Adrenal gland (tissue), 12 donors: ENCODE results near the gene DYNC1I1. TPM values are rescaled to one million over a fixed set of nuclear protein-coding genes. Genes with fewer than 3 reads are reported as not detected.

Experiments used
- DNase-seq, 7 donors: peaks; one replicate each; pipeline ENCODE4 v3.0.0-alpha.2; 2019 to 2020
- H3K27ac ChIP-seq, 5 donors: fragments of 200-600 bp; sonication (generic) in 4 of 5; 1 replicate in 3 of 5; 2 replicates in 2 of 5; pipeline versions ENCODE4 v1.5.1 to v1.8.0; 2016 to 2020; ENCODE audit warnings: mild to moderate bottlenecking in 1 of 5
- H3K27me3 ChIP-seq: fragments of 200-600 bp; 2 replicates; pipeline ENCODE4 v1.8.0; 2021
- H3K36me3 ChIP-seq, 2 donors: fragments of 200-600 bp; replicated peaks in 1 of 2; 1 replicate in 1 of 2; 2 replicates in 1 of 2; pipeline versions ENCODE4 v1.5.1 to v1.8.0; 2018 to 2022
- H3K4me1 ChIP-seq, 2 donors: fragments of 200-600 bp; replicated peaks in 1 of 2; 1 replicate in 1 of 2; 2 replicates in 1 of 2; pipeline versions ENCODE4 v1.5.1 to v1.8.0; 2018 to 2021
- H3K4me3 ChIP-seq, 4 donors: fragments of 200-600 bp; sonication (generic) in 3 of 4; one replicate each; pipeline ENCODE4 v1.5.1; 2016 to 2018
- H3K9me3 ChIP-seq, 3 donors: fragments of 200-600 bp; sonication (generic) in 1 of 3; replicated peaks in 1 of 3; 1 replicate in 2 of 3; 2 replicates in 1 of 3; pipeline versions ENCODE4 v1.5.1 to v1.8.0; 2016 to 2021
- POLR2A ChIP-seq, 2 donors: fragments of 450-650 bp; IDR thresholded peaks; one replicate each; pipeline ENCODE4 v1.6.1; 2017; ENCODE audit warnings: antibody characterized with exemption in 2 of 2, mild to moderate bottlenecking in 2 of 2, moderate library complexity in 1 of 2
- WGBS, 4 donors: extraction: QIAGEN DNeasy Blood & Tissue Kit in 2 of 4; methylation state at CpG; one replicate each; pipeline versions ENCODE4 v1.1.5 to v1.1.7; 2013 to 2017; 5-methylcytosine and 5-hydroxymethylcytosine counted together
- intact Hi-C, 2 donors: fragments of 100-400 bp; cut with DNase I; formaldehyde crosslinking; loops; one replicate each; pipeline versions ENCODE4 v1.14.1 to v1.15.0; 2022 to 2023
- polyA plus RNA-seq, 3 donors: library from polyadenylated mRNA; stranded (reverse); fragments of 200-250 nt in 2 of 3; fragments of 350-450 nt in 1 of 3; fragmentation: Illumina TruSeq in 1 of 3; extraction: RNeasy Lipid Tissue Mini Kit (QIAGEN cat#74804) in 1 of 3; gene quantifications; one replicate each; pipeline ENCODE4 v1.2.3, GENCODE V29; 2013 to 2014
- total RNA-seq, 9 donors: library from RNA; depleted of rRNA in 4 of 9; stranded (reverse); fragments of >200 nt in 4 of 9; fragments of 120-200 nt in 1 of 9; fragmentation: NEBNext Ultra II Directional in 1 of 9; extraction: Animal tissue kit (Norgen Biotek cat#: 25700) in 1 of 9; gene quantifications; one replicate each; pipeline versions ENCODE4 v1.1.0 to v1.2.4, GENCODE V29; 2013 to 2023
- TF ChIP-seq, protein P1 (sequence below), 6 experiments: fragments of 450-650 bp in 4 of 6; fragments of 200-600 bp in 2 of 6; sonication (generic) in 1 of 6; IDR thresholded peaks; 1 replicate in 5 of 6; 2 replicates in 1 of 6; pipeline versions ENCODE4 v1.5.1 to v1.8.0; 2016 to 2021; ENCODE audit warnings: antibody characterized with exemption in 6 of 6, mild to moderate bottlenecking in 2 of 6, moderate library complexity in 1 of 6
- donor health status: healthy with polysubstance abuse.
- donor health status: Bipolar disorder and iron deficiency.
- donor health status: DM: yes; HTN: yes; CAD: no.
- donor health status: DM: no; HTN: no; CAD: no.
- donor health status: DM: no; HTN: no; CAD: no.
- donor health status: DM: yes; HTN: yes; CAD: no.

Gene DYNC1I1
- total and polyA plus RNA-seq, 12 donors = 0.97 to 42.6 (median 8.2) TPM

DNA sequence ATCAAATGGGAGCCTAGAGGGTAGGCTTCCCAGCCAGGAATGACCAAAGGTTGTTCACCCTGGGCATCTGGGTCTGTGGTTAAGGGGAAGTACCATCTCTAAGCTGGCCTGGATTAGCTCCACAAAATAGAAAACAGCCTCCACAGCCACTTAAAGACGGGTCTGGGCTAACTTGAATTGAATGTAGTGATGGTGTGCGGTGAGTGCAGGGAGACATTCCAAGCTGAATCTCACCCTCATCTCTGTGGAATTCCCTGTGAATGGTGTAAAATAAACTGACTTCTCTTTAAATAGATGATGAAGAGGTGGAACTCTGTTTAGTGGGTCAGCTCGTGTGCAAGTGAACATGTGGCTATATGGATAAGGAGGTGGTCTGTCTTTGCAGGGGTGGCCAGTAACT is 251.0 kb downstream of the DYNC1I1 start:
- TF ChIP-seq, protein P1, sequence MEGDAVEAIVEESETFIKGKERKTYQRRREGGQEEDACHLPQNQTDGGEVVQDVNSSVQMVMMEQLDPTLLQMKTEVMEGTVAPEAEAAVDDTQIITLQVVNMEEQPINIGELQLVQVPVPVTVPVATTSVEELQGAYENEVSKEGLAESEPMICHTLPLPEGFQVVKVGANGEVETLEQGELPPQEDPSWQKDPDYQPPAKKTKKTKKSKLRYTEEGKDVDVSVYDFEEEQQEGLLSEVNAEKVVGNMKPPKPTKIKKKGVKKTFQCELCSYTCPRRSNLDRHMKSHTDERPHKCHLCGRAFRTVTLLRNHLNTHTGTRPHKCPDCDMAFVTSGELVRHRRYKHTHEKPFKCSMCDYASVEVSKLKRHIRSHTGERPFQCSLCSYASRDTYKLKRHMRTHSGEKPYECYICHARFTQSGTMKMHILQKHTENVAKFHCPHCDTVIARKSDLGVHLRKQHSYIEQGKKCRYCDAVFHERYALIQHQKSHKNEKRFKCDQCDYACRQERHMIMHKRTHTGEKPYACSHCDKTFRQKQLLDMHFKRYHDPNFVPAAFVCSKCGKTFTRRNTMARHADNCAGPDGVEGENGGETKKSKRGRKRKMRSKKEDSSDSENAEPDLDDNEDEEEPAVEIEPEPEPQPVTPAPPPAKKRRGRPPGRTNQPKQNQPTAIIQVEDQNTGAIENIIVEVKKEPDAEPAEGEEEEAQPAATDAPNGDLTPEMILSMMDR (IDR thresholded peaks at IDR 0.05) = no peak
- TF ChIP-seq POLR2A (IDR thresholded peaks at IDR 0.05) = no peak
- H3K36me3 ChIP-seq = no peaks in the 10 kb centered on the region
- intact Hi-C loops = no loop called here
- H3K27ac ChIP-seq = no peak overlapping the region
- H3K9me3 ChIP-seq = no peaks in the 10 kb centered on the region
- no peaks in the 10 kb centered on the region for H3K27me3 ChIP-seq
- DNase-seq = no peak
- H3K4me3 ChIP-seq = no peak overlapping the region
- 65 to 74% (median 70%) methylated on average over 3 of the region's 3 CpGs for WGBS, 4 donors
- no peaks in the 10 kb centered on the region for H3K4me1 ChIP-seq

DNA sequence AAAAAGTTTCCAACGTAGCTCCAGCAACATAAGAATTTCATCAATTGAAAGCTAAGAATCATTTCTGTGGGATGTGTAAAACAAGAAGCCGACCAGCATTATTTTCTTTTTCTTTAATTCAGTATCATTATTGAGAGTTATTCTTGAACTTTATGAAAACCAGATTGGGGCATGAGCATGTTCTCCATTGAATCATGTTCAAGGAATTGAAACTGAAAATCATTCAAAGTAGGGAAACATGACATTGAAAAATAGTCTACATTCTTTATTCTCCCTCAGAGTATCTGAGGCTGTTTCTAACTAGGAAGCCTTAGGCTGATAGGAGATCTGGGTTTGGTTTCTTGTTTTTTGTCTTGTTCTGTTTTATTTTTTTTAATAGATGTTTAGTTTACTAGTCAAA is 253.7 kb downstream of the DYNC1I1 start:
- TF ChIP-seq POLR2A (IDR thresholded peaks at IDR 0.05) = no peak
- TF ChIP-seq, protein P1 (IDR thresholded peaks at IDR 0.05) = no peak
- DNase-seq = no peak
- intact Hi-C loops = no loop called here
- Histone ChIP-seq H3K27ac (no peak overlapping the region), H3K4me3 (no peak overlapping the region), H3K4me1 (no peaks in the 10 kb centered on the region), H3K27me3 (no peaks in the 10 kb centered on the region), H3K9me3 (no peaks in the 10 kb centered on the region), H3K36me3 (no peaks in the 10 kb centered on the region)
- 37 to 89% (median 81%) methylated on average over 2 of the region's 2 CpGs for WGBS, 4 donors

DNA sequence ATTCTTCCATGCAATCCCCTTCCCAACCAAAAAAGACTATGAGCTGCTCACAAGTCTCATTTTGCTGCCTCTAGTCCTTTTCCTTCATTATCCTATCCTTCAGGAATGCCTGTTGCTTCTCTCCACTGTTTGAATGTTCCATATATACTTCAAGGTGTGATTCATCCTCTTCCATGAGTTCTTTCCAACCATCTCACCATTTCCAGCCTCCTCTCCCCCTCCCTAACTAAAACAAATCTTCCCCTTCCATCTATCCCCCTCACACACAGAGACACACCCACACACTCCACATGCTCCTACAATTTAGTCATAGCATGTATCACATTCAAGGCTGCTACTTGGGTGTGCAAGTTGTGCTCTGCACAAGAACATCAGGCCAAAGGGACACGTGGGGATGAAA is 254.3 kb downstream of the DYNC1I1 start:
- no peak overlapping the region for H3K4me3 ChIP-seq
- no peak overlapping the region for H3K27ac ChIP-seq
- no peak for DNase-seq
- no peaks in the 10 kb centered on the region for H3K36me3 ChIP-seq
- no peaks in the 10 kb centered on the region for H3K9me3 ChIP-seq
- no peaks in the 10 kb centered on the region for H3K4me1 ChIP-seq
- WGBS, 4 donors = 33 to 63% (median 51%) methylated on average over 1 of the region's 1 CpG
- intact Hi-C loops = no loop called here
- H3K27me3 ChIP-seq = no peaks in the 10 kb centered on the region
- TF ChIP-seq, protein P1 (IDR thresholded peaks at IDR 0.05) = no peak
- TF ChIP-seq POLR2A (IDR thresholded peaks at IDR 0.05) = no peak

DNA sequence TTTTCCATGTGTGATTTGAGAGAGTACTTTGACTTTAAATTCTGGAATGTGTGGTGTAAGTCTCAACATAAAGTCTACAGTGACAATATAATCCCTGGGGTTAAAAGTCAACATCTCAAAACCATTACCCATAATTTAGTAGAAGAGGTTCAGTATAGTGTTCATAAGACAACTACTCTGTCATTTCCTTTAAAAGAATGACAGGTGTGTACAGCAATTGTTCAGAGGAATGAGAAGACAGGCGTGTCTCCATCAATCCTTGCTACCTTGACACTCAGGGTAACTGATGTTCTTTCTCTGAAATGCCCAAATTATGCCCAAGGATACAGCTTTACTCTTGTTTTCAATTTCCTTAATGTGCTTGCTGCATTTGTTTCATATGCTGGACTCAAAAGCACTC is 256.4 kb downstream of the DYNC1I1 start:
- intact Hi-C loops = no loop called here
- WGBS, 4 donors = 81 to 89% (median 88%) methylated on average over 1 of the region's 1 CpG
- no peak overlapping the region for H3K4me3 ChIP-seq

More for the DNA sequence above, 256.4 kb downstream of the DYNC1I1 start:
- DNase-seq = no peak
- no peak overlapping the region for H3K27ac ChIP-seq
- no peak for TF ChIP-seq POLR2A (IDR thresholded peaks at IDR 0.05)
- TF ChIP-seq, protein P1 (IDR thresholded peaks at IDR 0.05) = no peak
- H3K36me3 ChIP-seq = no peaks in the 10 kb centered on the region
- H3K4me1 ChIP-seq = no peaks in the 10 kb centered on the region
- no peaks in the 10 kb centered on the region for H3K9me3 ChIP-seq
- no peaks in the 10 kb centered on the region for H3K27me3 ChIP-seq
